T-cell (primary cell): Measurements from ENCODE around the gene PTPMT1. TPM values are rescaled to one million over a fixed set of nuclear protein-coding genes. Genes with fewer than 3 reads are reported as not detected.

Experiments used
- ATAC-seq, 4 experiments: fragments of 200-7000 bp in 3 of 4; fragments of 150-1000 bp in 1 of 4; cut with Tn5 transposase; replicated peaks in 1 of 4; 1 replicate in 3 of 4; 2 replicates in 1 of 4; pipeline ENCODE4 v1.10.0; 2021; ENCODE audit warnings: moderate library complexity in 3 of 4, mild to moderate bottlenecking in 2 of 4, moderate number of reproducible peaks in 1 of 4
- CTCF ChIA-PET, 2 donors: fragments of 300-600 bp; sonication (Branson Sonifier 250); formaldehyde crosslinking; loops; one replicate each; lab custom pipeline; 2022; ENCODE audit warnings: antibody characterized with exemption in 2 of 2; lab: Charles Lee
- POLR2A ChIA-PET, 2 donors: fragments of 300-600 bp; sonication (Branson Sonifier 250); formaldehyde crosslinking; loops; one replicate each; lab custom pipeline; 2022; ENCODE audit warnings: antibody characterized with exemption in 2 of 2; lab: Charles Lee
- DNase-seq, 35 experiments: peaks; one replicate each; pipeline versions ENCODE4 v3.0.0 to v3.0.0-alpha.2; 2013 to 2023
- H3K27ac ChIP-seq: one replicate; pipeline ENCODE4 v1.5.1; 2013; ENCODE audit warnings: low read length
- H3K27me3 ChIP-seq, 2 experiments: replicated peaks in 1 of 2; 1 replicate in 1 of 2; 2 replicates in 1 of 2; pipeline versions ENCODE4 v1.6.1 to v1.7.0; 2013; ENCODE audit warnings: low read length in 1 of 2, mixed read lengths in 1 of 2; ENCODE audit not compliant: control insufficient read depth in 2 of 2, insufficient read depth in 2 of 2; ENCODE audit errors: extremely low read depth in 1 of 2
- H3K36me3 ChIP-seq, 2 donors: 1 replicate in 1 of 2; 2 replicates in 1 of 2; pipeline versions ENCODE4 v1.6.1 to v1.7.0; 2013; ENCODE audit warnings: low read length in 1 of 2; ENCODE audit not compliant: control insufficient read depth in 2 of 2, insufficient read depth in 1 of 2; ENCODE audit errors: extremely low read depth in 1 of 2
- H3K4me1 ChIP-seq, 2 experiments: 1 replicate in 1 of 2; 2 replicates in 1 of 2; pipeline versions ENCODE4 v1.6.1 to v1.7.0; 2013; ENCODE audit warnings: low read length in 2 of 2, mixed read lengths in 1 of 2; ENCODE audit not compliant: insufficient read depth in 2 of 2, control insufficient read depth in 1 of 2; ENCODE audit errors: extremely low read depth in 1 of 2
- H3K4me3 ChIP-seq, 2 donors: 1 replicate in 1 of 2; 2 replicates in 1 of 2; pipeline versions ENCODE4 v1.5.1 to v1.7.0; 2013; ENCODE audit warnings: mild to moderate bottlenecking in 2 of 2, low read length in 1 of 2, moderate library complexity in 1 of 2; ENCODE audit not compliant: control insufficient read depth in 1 of 2; ENCODE audit errors: extremely low read depth in 1 of 2
- H3K9me3 ChIP-seq: 2 replicates; pipeline ENCODE4 v1.7.0; 2013
- H3K27ac Mint-ChIP-seq, 2 donors: one replicate each; pipeline ENCODE4 v1.8.0; 2020 to 2021; ENCODE audit warnings: mild to moderate bottlenecking in 2 of 2, mixed read lengths in 2 of 2
- H3K27me3 Mint-ChIP-seq, 2 donors: one replicate each; pipeline ENCODE4 v1.8.0; 2021 to 2022; ENCODE audit warnings: mixed read lengths in 2 of 2
- H3K36me3 Mint-ChIP-seq: one replicate; pipeline ENCODE4 v1.8.0; 2021; ENCODE audit warnings: mixed read lengths
- H3K4me1 Mint-ChIP-seq, 3 donors: one replicate each; pipeline ENCODE4 v1.8.0; 2020 to 2022; ENCODE audit warnings: mixed read lengths in 3 of 3, mild to moderate bottlenecking in 1 of 3
- H3K4me3 Mint-ChIP-seq, 3 donors: one replicate each; pipeline ENCODE4 v1.8.0; 2020 to 2022; ENCODE audit warnings: mild to moderate bottlenecking in 3 of 3, mixed read lengths in 3 of 3, moderate library complexity in 3 of 3
- H3K9me3 Mint-ChIP-seq, 3 donors: one replicate each; pipeline ENCODE4 v1.8.0; 2020 to 2022; ENCODE audit warnings: mixed read lengths in 3 of 3
- WGBS: methylation state at CpG from one replicate; pipeline ENCODE4 v1.1.5; 2013; ENCODE audit warnings: missing lambda C conversion rate; ENCODE audit not compliant: insufficient coverage; 5-methylcytosine and 5-hydroxymethylcytosine counted together
- total RNA-seq, 35 experiments: library from RNA in 6 of 35; stranded (reverse) in 6 of 35; fragments of 120-200 nt in 1 of 35; gene quantifications; one replicate each; pipeline versions ENCODE4 v1.2.1 to v1.2.4 and lab custom pipeline; 2013 to 2026

Gene PTPMT1
- total RNA-seq, 5 donors from 2014 or later (not counting 1 experiment from before 2014, with no cell fraction given) = 14.9 to 25.3 (median 25.0) TPM

DNA sequence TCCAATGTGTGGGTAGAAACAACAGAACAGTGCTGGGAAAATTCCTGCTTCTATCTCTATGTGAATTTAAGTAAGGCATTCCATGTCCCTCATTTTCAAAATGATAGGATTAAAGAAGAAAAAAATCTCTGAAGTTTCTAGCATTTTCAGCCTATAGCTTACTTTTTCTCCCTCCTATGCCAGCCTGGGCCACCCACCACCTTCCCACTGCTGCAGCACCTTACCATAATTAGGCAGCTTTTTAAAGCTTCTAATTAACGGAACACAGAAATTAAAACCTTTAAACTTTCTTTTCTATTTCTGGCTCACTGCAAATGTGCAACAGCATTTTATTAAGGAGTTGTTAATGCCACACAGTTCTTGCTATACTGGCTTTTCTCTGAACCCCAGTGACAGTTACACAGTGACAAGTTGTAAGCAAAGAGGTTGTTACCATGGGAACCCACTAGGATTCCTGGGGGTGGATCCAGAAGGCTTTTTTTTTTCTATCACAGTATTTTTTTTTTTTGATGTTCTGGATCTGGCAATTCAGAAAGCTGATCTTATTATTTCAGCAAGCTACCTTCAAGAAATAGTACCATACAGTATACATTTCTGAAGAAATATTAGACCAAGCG lies 32.7 kb upstream of the PTPMT1 start:
- Histone ChIP-seq H3K27ac (no peak overlapping the region), H3K4me1 (peaks cover 0 to 41% of the 10 kb centered on the region in 2 experiments), H3K4me3 (no peak overlapping the region), H3K36me3 (peaks cover 0 to 13% of the 10 kb centered on the region in 2 donors), H3K9me3 (no peaks in the 10 kb centered on the region), H3K27me3 (no peaks in the 10 kb centered on the region)
- peaks cover 34 to 62% (median 53%) of the 10 kb centered on the region in 3 donors for H3K4me1 Mint-ChIP-seq
- no peaks in the 10 kb centered on the region for H3K9me3 Mint-ChIP-seq
- no peak overlapping the region for H3K4me3 Mint-ChIP-seq
- ChIA-PET POLR2A (interaction anchor here (0.6 to 0.7 kb wide), 3 partner anchors 315 to 1423 kb away, joined by 3 to 6 read pairs (median 3); partner anchors contain the start of gene NUP160 (in 1 of the 2)), CTCF (interaction anchor here (0.5 to 1.5 kb wide), 7 partner anchors 11 to 937 kb away, joined by 3 to 4 read pairs (median 3); no protein-coding TSS in a partner anchor)
- no peaks in the 10 kb centered on the region for H3K27me3 Mint-ChIP-seq
- WGBS = 100% methylated on average over 1 of the region's 2 CpGs
- DNase-seq = no peak
- peaks cover 13% of the 10 kb centered on the region for H3K36me3 Mint-ChIP-seq
- peak overlapping the region in 1 of 2 donors; percentile 46 for H3K27ac Mint-ChIP-seq
- ATAC-seq = no peak

DNA sequence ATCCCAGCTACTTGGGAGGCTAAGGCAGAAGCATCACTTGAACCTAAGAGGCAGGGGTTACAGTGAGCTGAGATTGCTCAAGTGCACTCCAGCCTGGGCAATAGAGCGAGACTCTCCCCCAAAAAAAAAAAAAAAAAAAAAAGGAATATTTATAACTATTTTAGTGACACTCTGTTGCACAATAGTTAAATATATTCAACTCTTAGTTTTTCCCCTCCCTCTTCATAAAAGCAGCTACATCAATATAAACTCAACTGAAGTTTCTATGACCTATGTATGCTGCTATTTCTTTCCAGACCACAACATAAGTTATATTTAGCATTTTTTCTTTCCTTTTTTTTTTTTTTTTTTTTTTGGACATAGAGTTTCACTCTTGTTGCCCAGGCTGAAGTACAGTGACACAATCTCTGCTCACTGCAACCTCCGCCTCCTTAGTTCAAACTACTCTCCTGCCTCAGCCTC lies 31.7 kb upstream of the PTPMT1 start:
- Histone ChIP-seq H3K27ac (no peak overlapping the region), H3K9me3 (no peaks in the 10 kb centered on the region), H3K4me1 (peaks cover 0 to 37% of the 10 kb centered on the region in 2 experiments), H3K27me3 (no peaks in the 10 kb centered on the region), H3K4me3 (no peak overlapping the region), H3K36me3 (peaks cover 0 to 13% of the 10 kb centered on the region in 2 donors)
- H3K4me1 Mint-ChIP-seq = peaks cover 39 to 61% (median 53%) of the 10 kb centered on the region in 3 donors
- DNase-seq (no peak), ATAC-seq (no peak)
- no peak overlapping the region for H3K4me3 Mint-ChIP-seq
- H3K9me3 Mint-ChIP-seq = peaks cover 0 to under 1% (median 0%) of the 10 kb centered on the region in 3 donors
- no CpG with 5 or more reads among the region's 2 CpGs for WGBS
- ChIA-PET CTCF (interaction anchor here (0.6 to 0.7 kb wide), 2 partner anchors 41 to 159 kb away, joined by 3 to 8 read pairs; no protein-coding TSS in a partner anchor), POLR2A (interaction anchor here in 1 of 2 donors (1.0 kb wide), 1 partner anchor 27 kb away, joined by 3 read pairs; no protein-coding TSS in a partner anchor)
- no peaks in the 10 kb centered on the region for H3K27me3 Mint-ChIP-seq
- H3K27ac Mint-ChIP-seq = no peak overlapping the region
- H3K36me3 Mint-ChIP-seq = peaks cover 12% of the 10 kb centered on the region

DNA sequence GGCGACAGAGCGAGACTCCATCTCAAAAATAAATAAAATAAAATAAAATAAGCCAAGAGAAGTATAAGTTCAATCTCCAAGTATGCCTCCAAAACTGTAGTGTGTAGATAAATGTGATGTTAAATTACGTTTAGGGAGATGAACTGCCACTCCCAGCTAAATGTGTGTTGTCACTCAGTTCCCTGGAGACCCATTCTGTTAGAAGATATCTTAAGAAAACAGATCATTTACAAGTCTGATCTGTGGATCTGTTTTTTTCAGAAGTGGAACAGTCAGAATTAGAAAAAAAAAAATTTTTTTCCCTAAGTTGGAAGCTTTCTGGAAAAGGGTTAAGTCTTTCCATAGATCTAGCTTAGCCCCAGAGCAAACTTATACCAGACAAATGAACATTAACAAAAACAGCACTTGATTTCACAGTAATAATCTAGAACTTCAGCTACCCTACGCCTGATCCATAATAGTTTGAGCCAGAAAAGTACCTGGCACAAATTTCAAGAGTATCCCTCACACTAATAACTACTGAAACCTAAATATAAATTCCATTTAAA lies 30.6 kb upstream of the PTPMT1 start:
- no peak overlapping the region for H3K27ac ChIP-seq
- POLR2A ChIA-PET = interaction anchor here (0.6 to 1.0 kb wide), 3 partner anchors 28 to 44 kb away, joined by 3 read pairs; partner anchors contain the start of genes KBTBD4 (in 1 of the 2) and NDUFS3 (in 1 of the 2)
- H3K36me3 ChIP-seq = peaks cover 0 to 10% of the 10 kb centered on the region in 2 donors
- WGBS = 67% methylated on average over 1 of the region's 4 CpGs
- DNase-seq = no peak
- Mint-ChIP-seq H3K36me3 (peaks cover 13% of the 10 kb centered on the region), H3K9me3 (peaks cover 0 to 3% (median 0%) of the 10 kb centered on the region in 3 donors), H3K27me3 (no peaks in the 10 kb centered on the region), H3K4me3 (no peak overlapping the region), H3K4me1 (peaks cover 45 to 69% (median 60%) of the 10 kb centered on the region in 3 donors), H3K27ac (peak overlapping the region in 1 of 2 donors; percentile 39)
- H3K4me1 ChIP-seq = peaks cover 2 to 39% of the 10 kb centered on the region in 2 experiments
- no peak overlapping the region for H3K4me3 ChIP-seq
- no peak for ATAC-seq
- H3K9me3 ChIP-seq = no peaks in the 10 kb centered on the region
- no peaks in the 10 kb centered on the region for H3K27me3 ChIP-seq
- CTCF ChIA-PET = interaction anchor here in 1 of 2 donors (0.6 kb wide), 2 partner anchors 372 to 459 kb away, joined by 6 to 9 read pairs; no protein-coding TSS in a partner anchor

DNA sequence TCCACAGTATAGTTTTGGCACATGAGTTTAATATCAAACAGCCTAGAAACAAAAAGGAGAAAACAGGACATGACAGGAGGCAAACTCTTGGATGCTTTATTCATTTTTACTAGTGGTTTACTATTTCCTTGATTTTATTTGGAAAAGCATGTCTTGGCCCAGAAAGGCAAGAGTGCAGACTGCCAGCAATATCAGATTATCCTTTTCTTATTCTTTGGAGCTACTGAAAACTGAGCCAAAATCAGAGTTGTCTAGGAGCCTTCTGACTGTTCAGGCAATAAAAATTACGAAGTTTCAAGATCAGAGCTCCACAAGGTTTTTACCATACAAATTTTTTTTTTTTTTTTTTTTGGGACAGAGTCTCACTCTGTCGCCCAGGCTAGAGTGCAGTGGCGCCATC lies 28.5 kb upstream of the PTPMT1 start:
- Mint-ChIP-seq H3K9me3 (peaks cover 0 to 3% (median 0%) of the 10 kb centered on the region in 3 donors), H3K36me3 (peaks cover 13% of the 10 kb centered on the region), H3K4me3 (no peak overlapping the region), H3K27ac (no peak overlapping the region), H3K4me1 (peaks cover 53 to 72% (median 65%) of the 10 kb centered on the region in 3 donors), H3K27me3 (no peaks in the 10 kb centered on the region)
- peaks cover 0 to 7% of the 10 kb centered on the region in 2 donors for H3K36me3 ChIP-seq
- POLR2A ChIA-PET = interaction anchor here in 1 of 2 donors (0.6 to 0.7 kb wide), 3 partner anchors 25 to 1512 kb away, joined by 4 to 5 read pairs (median 4); no protein-coding TSS in a partner anchor
- H3K4me3 ChIP-seq = no peak overlapping the region
- H3K9me3 ChIP-seq = no peaks in the 10 kb centered on the region
- WGBS = 80% methylated on average over 1 of the region's 3 CpGs
- H3K27ac ChIP-seq = no peak overlapping the region
- CTCF ChIA-PET = interaction anchor here in 1 of 2 donors (0.7 kb wide), 1 partner anchor 10 kb away, joined by 7 read pairs; no protein-coding TSS in a partner anchor
- H3K27me3 ChIP-seq = no peaks in the 10 kb centered on the region
- peaks cover 4 to 43% of the 10 kb centered on the region in 2 experiments for H3K4me1 ChIP-seq
- DNase-seq (no peak), ATAC-seq (no peak)

DNA sequence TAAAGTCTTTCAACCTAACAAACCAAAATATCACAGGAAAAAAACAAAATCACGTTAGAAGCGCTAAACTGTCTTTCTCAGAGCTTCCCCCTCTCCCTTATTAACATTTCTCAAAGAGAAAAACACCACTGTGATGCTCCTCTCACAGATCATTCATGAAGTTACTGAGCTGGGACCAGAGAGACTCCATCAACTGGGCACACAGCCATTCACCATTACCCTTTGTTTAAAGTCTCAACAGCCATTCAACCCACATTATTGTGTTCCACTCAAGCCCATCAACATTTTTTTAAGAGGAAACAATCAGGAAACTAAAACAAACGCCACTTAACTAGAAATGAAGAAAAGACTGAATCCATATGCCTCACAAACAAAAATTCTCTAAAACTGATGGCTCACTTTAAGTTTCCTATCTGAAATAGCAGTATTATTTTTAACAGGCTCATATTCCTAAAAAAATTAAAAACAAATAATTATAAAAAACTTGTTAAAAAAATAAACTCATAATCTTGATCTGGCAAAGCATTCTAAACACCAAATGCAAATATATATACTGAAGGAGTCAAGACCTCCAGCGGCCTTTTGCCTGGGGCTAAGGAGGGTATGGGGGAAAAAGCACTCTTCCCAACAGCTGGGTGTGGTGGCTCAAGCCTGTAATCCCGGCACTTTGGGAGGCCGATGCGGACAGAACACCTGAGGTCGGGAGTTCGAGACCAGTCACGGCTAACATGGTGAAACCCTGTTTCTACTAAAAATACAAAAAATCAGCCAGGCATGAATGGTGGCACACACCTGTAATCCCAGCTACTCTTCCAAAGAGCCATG lies 26.4 kb upstream of the PTPMT1 start:
- H3K27me3 Mint-ChIP-seq = no peaks in the 10 kb centered on the region
- H3K4me3 Mint-ChIP-seq = peak overlapping the region in 1 of 3 donors; percentile 53
- DNase-seq (no peak), ATAC-seq (no peak)
- WGBS = 87% methylated on average over 8 of the region's 10 CpGs
- H3K27ac ChIP-seq = no peak overlapping the region
- H3K4me3 ChIP-seq = no peak overlapping the region
- H3K4me1 ChIP-seq = peaks cover 4 to 49% of the 10 kb centered on the region in 2 experiments
- ChIA-PET POLR2A (no interaction called here), CTCF (interaction anchor here in 1 of 2 donors (0.7 to 1.5 kb wide), 3 partner anchors 14 to 81 kb away, joined by 3 to 5 read pairs (median 3); no protein-coding TSS in a partner anchor)
- H3K36me3 ChIP-seq = peaks cover 0 to 7% of the 10 kb centered on the region in 2 donors
- H3K9me3 Mint-ChIP-seq = peaks cover 0 to 3% (median 0%) of the 10 kb centered on the region in 3 donors
- H3K27ac Mint-ChIP-seq = peak overlapping the region in 1 of 2 donors; percentile 49
- no peaks in the 10 kb centered on the region for H3K27me3 ChIP-seq
- peaks cover 54 to 76% (median 69%) of the 10 kb centered on the region in 3 donors for H3K4me1 Mint-ChIP-seq
- no peaks in the 10 kb centered on the region for H3K9me3 ChIP-seq
- H3K36me3 Mint-ChIP-seq = peaks cover 14% of the 10 kb centered on the region
